Measurements from ENCODE around the gene FRMD4B.

Gene FRMD4B

DNA sequence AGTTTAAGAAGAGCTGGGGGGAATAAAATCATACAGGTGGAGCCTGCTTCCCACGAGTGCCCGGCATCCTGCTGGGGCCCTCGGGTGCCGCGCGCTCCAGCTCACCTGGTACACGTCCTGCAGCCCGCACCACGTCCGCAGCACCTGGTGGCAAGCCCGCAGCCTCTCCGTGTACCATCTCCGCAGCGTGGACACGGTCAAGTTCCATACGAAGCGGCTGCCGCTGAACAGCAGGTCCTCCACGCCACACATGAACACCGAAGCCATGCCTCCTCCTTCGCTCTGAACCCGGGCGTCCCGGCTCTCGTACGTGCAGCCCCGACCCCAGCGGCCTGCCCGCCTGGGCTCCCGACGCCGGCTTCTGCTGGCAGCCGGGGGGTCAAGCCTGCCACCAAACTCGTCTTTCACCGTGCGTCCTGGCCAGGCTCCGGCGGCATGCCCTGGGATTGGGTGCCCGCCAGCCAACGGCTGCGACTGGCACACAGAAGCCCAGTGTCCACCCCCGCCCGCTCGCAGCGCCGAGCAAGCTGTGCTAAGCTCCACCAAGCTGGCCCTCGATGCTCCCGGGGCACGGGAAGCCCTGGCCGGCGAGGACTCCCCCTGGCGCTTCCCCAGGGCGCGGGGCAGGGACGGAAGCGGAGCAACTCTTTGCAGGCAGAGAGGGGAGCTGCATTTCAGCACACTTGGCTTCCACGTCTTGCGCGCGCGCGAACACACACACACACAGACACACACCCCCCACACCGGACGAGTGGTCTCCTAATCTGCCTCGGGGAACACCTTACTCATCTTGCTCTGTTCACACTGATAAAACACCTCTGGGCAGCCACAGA is at the start of gene FRMD4B:
TSS of gene FRMD4B (minus strand) at position 366 of the 833 bp plus-strand sequence. CDS start at position 267, 99 bp downstream.
- peak; percentile 23 for DNase-seq

DNA sequence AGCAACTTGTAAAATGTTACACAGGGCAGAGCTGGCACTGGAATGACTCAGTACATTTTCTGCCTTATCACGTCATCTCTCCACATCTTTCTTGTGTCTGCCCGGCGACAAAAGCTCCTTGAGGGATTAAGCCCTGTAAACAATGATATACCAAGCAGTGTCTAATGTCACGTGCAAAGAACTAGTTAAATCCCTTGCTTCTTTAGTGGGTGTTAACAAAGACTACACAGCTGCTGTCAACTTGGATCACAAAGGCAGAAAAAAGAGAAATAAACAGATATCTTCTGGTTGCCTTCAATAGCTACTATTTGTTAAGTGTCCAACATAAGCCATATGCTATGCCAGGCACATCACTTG is 48.1 kb upstream of the FRMD4B start:
- peak; percentile 5 for DNase-seq

GRCh38 chr3:69433121-69433968 is 47.5 kb upstream of the FRMD4B start:
- peak; percentile 7 for DNase-seq

- no peak for DNase-seq
Measured at GRCh38 chr3:69428657-69429255, 42.9 kb upstream of the FRMD4B start.

GRCh38 chr3:69426967-69427304 is 41.0 kb upstream of the FRMD4B start:
- peak; percentile 3 for DNase-seq

GRCh38 chr3:69426291-69426966 is 40.5 kb upstream of the FRMD4B start:
- DNase-seq, result no peak

DNA sequence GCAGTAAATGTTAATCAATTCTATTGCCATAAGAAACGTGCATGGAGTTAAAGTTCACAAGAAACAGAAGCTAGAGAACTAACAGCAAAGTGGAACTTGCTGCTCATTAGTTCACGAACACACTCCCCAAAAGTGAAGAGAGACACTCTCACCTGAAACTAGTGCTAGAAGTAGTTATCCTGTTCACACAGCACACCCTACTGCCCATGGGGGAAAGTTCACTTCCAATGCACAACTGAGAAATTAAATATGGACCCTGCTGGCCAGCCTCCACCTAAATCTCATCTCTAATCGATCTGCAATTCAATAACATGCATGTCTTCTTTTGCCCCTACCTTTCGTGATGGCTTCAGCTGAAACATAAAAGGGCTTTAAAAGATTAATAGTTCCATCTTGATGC is 39.4 kb upstream of the FRMD4B start:
- DNase-seq, result no peak

- DNase-seq, result no peak
Measured at GRCh38 chr3:69423463-69424155, 37.7 kb upstream of the FRMD4B start.

GRCh38 chr3:69422751-69423150 is 36.9 kb upstream of the FRMD4B start:
- DNase-seq, result no peak

DNA sequence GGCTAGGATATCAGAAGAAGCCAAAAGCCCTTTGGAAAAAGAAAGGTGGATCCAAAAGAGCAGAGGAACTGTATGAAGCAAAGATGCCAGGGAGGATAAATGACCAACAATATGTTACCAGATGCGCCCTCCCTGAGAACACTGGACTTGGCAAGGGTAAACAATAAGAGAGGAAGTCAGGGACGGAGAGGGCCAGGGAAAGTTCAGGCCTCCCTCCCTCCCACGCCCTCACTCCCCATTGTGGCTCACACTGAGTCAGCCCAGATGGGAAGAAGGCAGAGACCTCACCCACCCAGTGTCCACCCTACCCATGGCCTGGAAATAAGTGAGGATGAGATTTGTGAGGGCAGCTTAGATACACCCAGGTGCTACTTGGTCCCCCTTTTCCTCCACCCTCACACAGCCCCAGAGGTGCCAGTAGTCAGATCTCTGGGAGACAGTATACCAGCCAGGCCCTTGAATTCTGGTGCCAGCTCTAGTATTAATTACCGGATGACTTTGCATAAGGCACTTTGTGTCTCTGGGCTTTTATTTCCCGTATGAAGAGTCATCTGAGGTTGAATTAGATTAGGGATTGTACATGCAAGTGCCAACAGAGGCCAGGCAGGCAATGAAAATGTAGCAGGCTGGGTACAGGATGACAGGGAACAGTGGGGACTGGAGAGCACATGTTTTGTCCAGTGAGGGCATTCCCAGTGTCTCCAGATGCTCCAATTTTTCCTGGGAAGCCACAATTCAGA is 35.1 kb upstream of the FRMD4B start:
- DNase-seq, result no peak

GRCh38 chr3:69419276-69419675 is 33.4 kb upstream of the FRMD4B start:
- no peak for DNase-seq

GRCh38 chr3:69417541-69418078 is 31.7 kb upstream of the FRMD4B start:
- DNase-seq, result no peak

DNA sequence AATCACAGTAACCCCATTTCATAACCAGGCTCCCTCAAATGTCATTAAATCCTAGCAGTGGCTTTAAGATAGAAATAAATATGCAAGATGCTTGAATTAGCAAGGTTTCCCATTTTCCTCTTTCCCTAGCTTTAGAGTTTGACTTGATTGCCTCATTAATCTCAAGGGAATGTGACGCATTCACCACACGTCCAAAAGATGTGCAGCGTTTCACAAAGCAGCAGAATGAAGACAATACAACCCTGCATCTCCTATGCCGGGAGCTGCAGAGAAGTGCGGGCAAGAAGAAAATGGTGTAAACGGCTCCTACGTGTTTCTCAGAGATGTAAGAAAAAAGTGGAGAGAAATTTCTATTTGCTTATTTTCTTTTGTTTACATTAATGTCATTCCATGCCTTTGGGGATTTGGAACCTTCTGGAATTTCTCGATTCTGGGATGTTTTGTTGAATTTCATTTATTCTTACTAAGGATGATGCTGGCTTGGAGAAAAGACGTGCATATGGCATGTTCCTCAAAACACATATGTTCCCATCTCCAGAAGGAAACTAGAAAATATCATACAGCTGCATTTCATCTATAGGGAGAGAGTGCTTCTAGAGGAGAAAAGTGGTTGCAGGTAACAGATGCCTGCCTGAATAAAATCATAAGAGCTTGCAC is 27.8 kb upstream of the FRMD4B start:
- no peak for DNase-seq

DNA sequence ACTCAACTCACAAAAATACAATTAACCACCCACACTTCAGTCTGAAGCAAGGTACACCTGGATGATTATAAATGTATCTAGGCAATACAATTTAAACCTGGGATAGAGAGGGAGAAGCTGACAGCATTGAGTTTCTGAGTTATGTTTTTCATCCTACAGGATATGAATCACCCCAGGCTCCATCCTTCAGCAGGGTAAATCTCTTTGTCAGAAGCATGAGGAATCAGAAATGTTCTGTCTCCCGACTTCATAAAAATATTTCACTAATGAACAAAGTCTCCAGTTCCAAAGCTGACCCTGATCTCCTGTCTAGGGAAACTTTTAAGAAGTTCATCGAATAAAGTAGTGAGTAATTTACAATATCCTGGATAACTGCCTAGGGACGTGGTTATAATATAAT is 25.5 kb upstream of the FRMD4B start:
- DNase-seq, result no peak

GRCh38 chr3:69410301-69410700 is 24.4 kb upstream of the FRMD4B start:
- DNase-seq, result peak; percentile 57

GRCh38 chr3:69409831-69410230 is 23.9 kb upstream of the FRMD4B start:
- no peak for DNase-seq

- no peak for DNase-seq
Measured at GRCh38 chr3:69409011-69409410, 23.1 kb upstream of the FRMD4B start.

DNA sequence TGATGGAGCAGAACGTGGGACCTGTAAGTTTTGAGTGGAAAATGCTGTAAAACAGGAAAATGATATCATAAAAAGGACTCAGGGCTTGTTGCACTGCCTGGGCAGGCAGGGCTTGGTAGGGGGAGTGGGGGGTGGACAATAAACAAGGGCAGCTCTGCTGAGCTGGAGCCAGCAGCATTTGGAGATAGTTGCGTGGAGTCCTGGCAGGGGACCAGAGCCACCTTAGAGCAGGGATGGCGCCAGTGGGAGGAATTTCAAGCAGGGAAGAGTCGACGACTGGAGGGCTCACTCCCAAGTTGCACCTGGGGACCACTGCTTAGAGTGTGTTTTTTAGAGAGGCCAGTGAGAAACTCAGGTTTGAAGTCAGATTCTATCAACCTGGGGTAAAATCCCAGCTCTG is 22.7 kb upstream of the FRMD4B start:
- DNase-seq, result no peak

- DNase-seq, result no peak
Measured at GRCh38 chr3:69407908-69408307, 22.0 kb upstream of the FRMD4B start.

DNA sequence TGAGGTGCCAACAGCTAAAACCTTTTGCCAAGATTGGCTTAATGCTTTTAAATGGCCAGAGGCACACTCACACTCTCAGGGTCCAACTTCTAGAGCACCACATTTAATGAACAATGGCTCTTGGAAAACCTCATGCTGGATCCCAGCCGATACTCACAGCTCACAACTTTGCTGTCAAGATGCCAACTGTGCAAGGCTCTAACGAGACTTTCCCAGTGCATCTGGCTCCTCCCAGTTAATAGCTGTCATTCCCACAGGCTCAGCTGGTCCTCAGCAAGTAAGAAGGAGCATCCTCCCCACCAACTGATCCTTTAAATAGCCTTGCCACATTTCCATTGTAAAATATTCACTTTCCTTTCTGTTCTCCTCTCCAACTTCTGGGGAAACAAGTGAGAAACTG is 20.3 kb upstream of the FRMD4B start:
- DNase-seq, result no peak

GRCh38 chr3:69405067-69405466 is 19.2 kb upstream of the FRMD4B start:
- DNase-seq, result no peak
